K562 (cell line): Measurements from ENCODE around the gene TMEM11. TPM values are rescaled to one million over a fixed set of nuclear protein-coding genes. Genes with fewer than 3 reads are reported as not detected.

Experiments
- ATAC-seq: fragments of 200-7000 bp; cut with Tn5 transposase; 3 replicates; pipeline ENCODE4 v1.9.1; 2020; ENCODE audit warnings: moderate library complexity
- BruUV-seq: library from RNA; stranded (reverse); fragments of 400-500 nt; replicated peaks from 2 replicates; lab custom pipeline; 2021; lab: Mats Ljungman, UMichigan
- CTCF ChIA-PET: fragments of 300-600 bp; formaldehyde crosslinking; extraction: SDS; loops from one replicate; lab custom pipeline; 2021; ENCODE audit warnings: low intra/inter-chr PET ratio; lab: Yijun Ruan, JAX
- POLR2A ChIA-PET: fragments of 300-600, 350-650 bp; sonication (Branson Sonifier 250); formaldehyde crosslinking; extraction: SDS; loops from one replicate; lab custom pipeline; 2021; ENCODE audit warnings: antibody characterized with exemption, inconsistent platforms; lab: Yijun Ruan, JAX
- DNase-seq, 4 experiments: peaks; one replicate each; pipeline versions ENCODE4 v3.0.0 to v3.0.0-alpha.2; 2011 to 2018; ENCODE audit warnings: low spot score in 3 of 4, mixed read lengths in 3 of 4; ENCODE audit errors: extremely low read depth in 1 of 4
- FAIRE-seq: peaks from 2 replicates; lab custom pipeline; 2011; peaks lifted over from hg19 to GRCh38; lab: Jason Lieb, UNC
- H2AFZ ChIP-seq: 2 replicates; pipeline ENCODE4 v1.6.0; 2011; ENCODE audit warnings: low read depth, low read length, control low read depth, inconsistent platforms
- H3K27ac ChIP-seq: fragments of 200-600 bp; 3 replicates; pipeline ENCODE4 v1.8.0; 2011; ENCODE audit warnings: low read depth, mild to moderate bottlenecking, control low read depth, inconsistent platforms, low read length, moderate library complexity, mixed read lengths; ENCODE audit errors: extremely low read depth
- H3K27me3 ChIP-seq, 2 experiments: fragments of 300-600 bp in 1 of 2; 2 replicates in 1 of 2; 3 replicates in 1 of 2; pipeline versions ENCODE4 v1.6.0 to v1.8.0; 2011; ENCODE audit warnings: inconsistent platforms in 2 of 2, low read length in 2 of 2, mild to moderate bottlenecking in 1 of 2, mixed read lengths in 1 of 2, moderate library complexity in 1 of 2; ENCODE audit not compliant: control insufficient read depth in 2 of 2, insufficient read depth in 2 of 2
- H3K36me3 ChIP-seq: fragments of 300-600 bp; 3 replicates; pipeline ENCODE4 v1.8.0; 2011; ENCODE audit warnings: mild to moderate bottlenecking, low read length, inconsistent platforms; ENCODE audit not compliant: control insufficient read depth, insufficient read depth
- H3K4me1 ChIP-seq, 2 experiments: fragments of 200-600 bp in 1 of 2; replicated peaks in 1 of 2; 2 replicates in 1 of 2; 3 replicates in 1 of 2; pipeline versions ENCODE4 v1.5.1 to v1.8.0; 2011; ENCODE audit warnings: inconsistent platforms in 2 of 2, low read length in 2 of 2, mild to moderate bottlenecking in 1 of 2, mixed read lengths in 1 of 2, moderate library complexity in 1 of 2; ENCODE audit not compliant: control insufficient read depth in 2 of 2, insufficient read depth in 2 of 2
- H3K4me2 ChIP-seq: 2 replicates; pipeline ENCODE4 v1.6.1; 2011; ENCODE audit warnings: low read length, control low read depth, inconsistent platforms, mixed read lengths; ENCODE audit not compliant: insufficient read depth
- H3K4me3 ChIP-seq: fragments of 200-600 bp; sonication (generic), shearing (Covaris generic); 2 replicates; pipeline ENCODE4 v1.5.1; 2016; ENCODE audit warnings: control low read depth, inconsistent platforms
- H3K79me2 ChIP-seq: fragments of 200-600 bp; 3 replicates; pipeline ENCODE4 v1.8.0; 2011; ENCODE audit warnings: low read length, inconsistent platforms; ENCODE audit not compliant: control insufficient read depth, insufficient read depth
- H3K9ac ChIP-seq, 2 experiments: 2 replicates each; pipeline versions ENCODE4 v1.6.0 to v1.6.1; 2011; ENCODE audit warnings: low read depth in 2 of 2, low read length in 2 of 2, control low read depth in 1 of 2, inconsistent platforms in 1 of 2, mild to moderate bottlenecking in 1 of 2, mixed read lengths in 1 of 2; ENCODE audit not compliant: insufficient read depth in 1 of 2
- H3K9me1 ChIP-seq: one replicate; pipeline ENCODE4 v1.6.0; 2011; ENCODE audit warnings: inconsistent platforms, mild to moderate bottlenecking, low read length, moderate library complexity; ENCODE audit not compliant: control insufficient read depth, insufficient read depth
- H3K9me3 ChIP-seq: replicated peaks from 2 replicates; pipeline ENCODE4 v1.5.1; 2011; ENCODE audit warnings: low read depth, low read length, inconsistent platforms; ENCODE audit not compliant: control insufficient read depth, insufficient read depth
- H4K20me1 ChIP-seq: replicated peaks from 2 replicates; pipeline ENCODE4 v1.6.1; 2011; ENCODE audit warnings: low read length, inconsistent platforms, mixed read lengths; ENCODE audit not compliant: control insufficient read depth, insufficient read depth
- DLX4 ChIP-seq: fragments of 250-450 bp; sonication (Bioruptor Pico); IDR thresholded peaks from 2 replicates; pipeline ENCODE4 v1.6.1; 2021; ENCODE audit warnings: mild to moderate bottlenecking
- PHF21A ChIP-seq: fragments of 450-650 bp; IDR thresholded peaks from 2 replicates; pipeline ENCODE4 v1.6.1; 2017; ENCODE audit warnings: low read depth, borderline replicate concordance
- SRSF9 ChIP-seq: fragments of 200-400 bp; formaldehyde crosslinking; IDR thresholded peaks from 2 replicates; pipeline ENCODE4 v1.6.1; 2017; ENCODE audit warnings: low read depth, low read length, borderline replicate concordance
- U2AF2 ChIP-seq: fragments of 200-400 bp; formaldehyde crosslinking; optimal IDR thresholded peaks from 2 replicates; pipeline ENCODE3; 2017; ENCODE audit warnings: low read depth, mild to moderate bottlenecking, low read length
- ZBTB26 ChIP-seq: fragments of 450-650 bp; formaldehyde crosslinking; IDR thresholded peaks from 2 replicates; pipeline ENCODE4 v1.4.0; 2022; ENCODE audit warnings: missing genetic modification characterization
- ZEB2 ChIP-seq: fragments of 450-650 bp; IDR thresholded peaks from 2 replicates; pipeline ENCODE4 v1.6.1; 2016
- ZNF347 ChIP-seq: fragments of 450-650 bp; formaldehyde crosslinking; IDR thresholded peaks from 2 replicates; pipeline ENCODE4 v1.4.0; 2020; ENCODE audit warnings: low read depth, mild to moderate bottlenecking, moderate library complexity
- ZNF407 ChIP-seq: fragments of 450-650 bp; IDR thresholded peaks from 2 replicates; pipeline ENCODE4 v1.6.1; 2016; ENCODE audit warnings: low read depth
- ZNF408 ChIP-seq: fragments of 250-450 bp; sonication (Bioruptor Pico); IDR thresholded peaks from 2 replicates; pipeline ENCODE4 v1.4.0; 2020; ENCODE audit warnings: low read depth, mild to moderate bottlenecking, moderate library complexity
- ZZZ3 ChIP-seq: fragments of 450-650 bp; IDR thresholded peaks from 2 replicates; pipeline ENCODE4 v1.6.1; 2016; ENCODE audit warnings: antibody characterized with exemption, mild to moderate bottlenecking, moderate library complexity
- WGBS: fragments of 100-300 bp; shearing (Covaris generic); methylation state at CpG from one replicate; pipeline ENCODE4 v1.1.6; 2016; ENCODE audit warnings: low coverage, mixed read lengths; ENCODE audit not compliant: insufficient coverage; ENCODE audit errors: missing lambda C conversion rate; 5-methylcytosine and 5-hydroxymethylcytosine counted together
- in situ Hi-C: fragments of 300-500 bp; cut with MboI; formaldehyde crosslinking; loops from 4 replicates; pipeline ENCODE4 v1.15.0; 2018; ENCODE audit warnings: inconsistent platforms, mixed read lengths
- intact Hi-C: fragments of 100-400 bp; cut with micrococcal nuclease; formaldehyde crosslinking; loops from 2 replicates; pipeline ENCODE4 v1.14.2; 2022
- polyA plus RNA-seq, 8 experiments: library from polyadenylated mRNA; depleted of rRNA in 4 of 8; stranded (reverse) in 5 of 8; unstranded in 3 of 8; fragments of >200 nt; fragmentation: Nextera tagmentation in 2 of 8; fragmentation: Illumina TruSeq in 1 of 8; extraction: Ambion mirVana in 2 of 8; extraction: Trizol in 1 of 8; gene quantifications; 2 replicates each; pipeline versions ENCODE4 v1.2.1 to v1.2.3, GENCODE V29; 2011 to 2014; ENCODE audit warnings: inconsistent platforms in 1 of 8, missing spikeins in 1 of 8
- total RNA-seq, 7 experiments: library from RNA; depleted of rRNA in 6 of 7; stranded (reverse); fragments of >200 nt in 6 of 7; fragmentation: Illumina TruSeq in 2 of 7; extraction: Trizol in 2 of 7; gene quantifications; 2 replicates each; pipeline versions ENCODE4 v1.2.1 to v1.2.3, GENCODE V29; 2011 to 2021; ENCODE audit warnings: low replicate concordance in 1 of 7
- TF ChIP-seq, protein P1 (sequence below): fragments of 250-450 bp; sonication (Bioruptor Pico); IDR thresholded peaks from 2 replicates; pipeline ENCODE4 v1.5.1; 2021; ENCODE audit warnings: mild to moderate bottlenecking

The TMEM11 gene
- total and polyA plus RNA-seq, 9 of the 15 experiments (the other 6 are each of a cell fraction or from before 2014, with no cell fraction given), result 12.0 to 40.7 (median 30.0) TPM

DNA sequence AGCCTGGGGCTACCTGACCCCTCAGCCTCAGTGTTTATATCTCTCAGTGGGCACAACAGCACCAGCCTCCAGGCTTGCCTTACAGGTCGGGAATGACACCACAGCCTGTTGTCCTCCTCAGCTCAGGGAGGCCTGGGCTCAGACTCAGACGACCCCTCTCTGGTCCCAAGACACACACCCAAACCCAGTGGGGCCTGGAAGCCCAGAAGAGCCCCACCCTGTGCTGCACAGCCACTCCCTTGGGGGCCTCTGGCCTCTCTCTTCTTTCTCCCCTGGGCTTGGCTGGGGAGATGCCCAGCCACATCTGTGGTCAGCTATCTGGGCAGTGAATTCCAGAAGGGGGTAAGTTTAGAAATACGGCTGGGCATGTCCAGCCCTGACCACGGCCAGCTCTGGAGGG, 36.9 kb upstream of the TMEM11 start:
- Histone ChIP-seq H3K36me3 (no peaks in the 10 kb centered on the region), H2AFZ (no peak overlapping the region), H3K27me3 (no peaks in the 10 kb centered on the region), H3K27ac (no peak overlapping the region), H3K9ac (0 out of 4 replicates have a peak overlapping the region, but pooled peaks of 1 of the 2 experiments have one; percentile 43), H3K4me1 (peaks cover 6 to 18% of the 10 kb centered on the region in 2 experiments; a peak in 4 of 5 replicates), H3K4me3 (no peak overlapping the region), H3K9me3 (no peaks in the 10 kb centered on the region), H3K9me1 (no peaks in the 10 kb centered on the region), H4K20me1 (peaks cover 10% of the 10 kb centered on the region), H3K79me2 (no peaks in the 10 kb centered on the region), H3K4me2 (no peak overlapping the region)
- ChIA-PET POLR2A (interaction anchor here (0.6 kb wide), 1 partner anchor 11 kb away, joined by 4 read pairs; no protein-coding TSS in a partner anchor), CTCF (no interaction called here)
- BruUV-seq, result no TSS peak
- ATAC-seq (no peak), FAIRE-seq (no peak), DNase-seq (no peak)
- in situ Hi-C loops (no loop called here), intact Hi-C loops (no loop called here)
- 40% methylated on average over 2 of the region's 4 CpGs for WGBS
- TF ChIP-seq U2AF2 (no peak), ZBTB26 (CRISPR knock-in tag) (no peak), SRSF9 (no peak), PHF21A (no peak), ZZZ3 (no peak), DLX4 (no peak), ZNF347 (CRISPR knock-in tag) (no peak), ZEB2 (no peak), ZNF408 (no peak), ZNF407 (no peak)
- TF ChIP-seq, protein P1, sequence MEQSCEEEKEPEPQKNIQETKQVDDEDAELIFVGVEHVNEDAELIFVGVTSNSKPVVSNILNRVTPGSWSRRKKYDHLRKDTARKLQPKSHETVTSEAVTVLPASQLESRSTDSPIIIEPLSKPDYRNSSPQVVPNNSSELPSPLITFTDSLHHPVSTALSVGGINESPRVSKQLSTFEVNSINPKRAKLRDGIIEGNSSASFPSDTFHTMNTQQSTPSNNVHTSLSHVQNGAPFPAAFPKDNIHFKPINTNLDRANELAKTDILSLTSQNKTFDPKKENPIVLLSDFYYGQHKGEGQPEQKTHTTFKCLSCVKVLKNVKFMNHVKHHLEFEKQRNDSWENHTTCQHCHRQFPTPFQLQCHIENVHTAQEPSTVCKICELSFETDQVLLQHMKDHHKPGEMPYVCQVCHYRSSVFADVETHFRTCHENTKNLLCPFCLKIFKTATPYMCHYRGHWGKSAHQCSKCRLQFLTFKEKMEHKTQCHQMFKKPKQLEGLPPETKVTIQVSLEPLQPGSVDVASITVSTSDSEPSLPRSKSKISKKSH (CRISPR knock-in tag), result no peak
